PC-3 (cell line): ENCODE results near the gene EPO. TPM values are rescaled to one million over a fixed set of nuclear protein-coding genes. Genes with fewer than 3 reads are reported as not detected.
"Not testable (repeated sequence)": the region's sequence is repeated elsewhere in the genome, so short reads cannot be mapped to it uniquely, and the experiment has no call there.

Experiments used
- ATAC-seq: fragments of 200-7000 bp; cut with Tn5 transposase; 2 replicates; pipeline ENCODE4 v1.9.1; 2020; ENCODE audit warnings: mild to moderate bottlenecking, moderate library complexity
- BruUV-seq: library from RNA; stranded (reverse); fragments of 400-500 nt; replicated peaks from 2 replicates; lab custom pipeline; 2021; lab: Mats Ljungman, UMichigan
- CTCF ChIA-PET: fragments of 300-600 bp; sonication (Branson Sonifier 250); formaldehyde crosslinking; loops from one replicate; lab custom pipeline; 2022; ENCODE audit warnings: antibody characterized with exemption; lab: Charles Lee
- POLR2A ChIA-PET: fragments of 300-600 bp; sonication (Branson Sonifier 250); formaldehyde crosslinking; loops from one replicate; lab custom pipeline; 2022; ENCODE audit warnings: antibody characterized with exemption; ENCODE audit not compliant: unreplicated experiment; lab: Charles Lee
- DNase-seq: peaks from one replicate; pipeline ENCODE4 v3.0.0-alpha.2; 2015
- H2AFZ ChIP-seq: fragments of 300-600 bp; sonication (generic); 2 replicates; pipeline ENCODE4 v1.6.0; 2016; ENCODE audit warnings: antibody characterized with exemption, low read length
- H3F3A ChIP-seq: fragments of 300-600 bp; sonication (generic); one replicate; pipeline ENCODE4 v1.6.0; 2017; ENCODE audit warnings: antibody characterized with exemption, low read length, control low read depth, mild to moderate bottlenecking; ENCODE audit not compliant: unreplicated experiment
- H3K27ac ChIP-seq: fragments of 300-600 bp; sonication (generic); 2 replicates; pipeline ENCODE4 v1.5.1; 2016; ENCODE audit warnings: mild to moderate bottlenecking, low read length
- H3K27me3 ChIP-seq: fragments of 300-600 bp; sonication (generic); 2 replicates; pipeline ENCODE4 v1.6.1; 2016; ENCODE audit warnings: low read length, mixed read lengths
- H3K36me3 ChIP-seq: fragments of 300-600 bp; sonication (generic); 2 replicates; pipeline ENCODE4 v1.6.1; 2016; ENCODE audit warnings: low read depth, mixed run types, low read length, mixed read lengths
- H3K4me1 ChIP-seq: fragments of 300-600 bp; sonication (generic); 2 replicates; pipeline ENCODE4 v1.5.1; 2016; ENCODE audit warnings: low read length; ENCODE audit not compliant: insufficient read depth
- H3K4me2 ChIP-seq: fragments of 300-600 bp; sonication (generic); 2 replicates; pipeline ENCODE4 v1.6.0; 2016; ENCODE audit warnings: low read length
- H3K4me3 ChIP-seq: fragments of 300-600 bp; sonication (generic); 2 replicates; pipeline ENCODE4 v1.5.1; 2016; ENCODE audit warnings: mild to moderate bottlenecking, low read length, mixed read lengths
- H3K79me2 ChIP-seq: fragments of 300-600 bp; sonication (generic); 2 replicates; pipeline ENCODE4 v1.6.1; 2017; ENCODE audit warnings: low read length, mixed read lengths
- H3K9ac ChIP-seq: fragments of 300-600 bp; sonication (generic); 2 replicates; pipeline ENCODE4 v1.6.0; 2016; ENCODE audit warnings: mild to moderate bottlenecking, low read length
- H3K9me2 ChIP-seq: fragments of 300-600 bp; sonication (generic); replicated peaks from 2 replicates; pipeline ENCODE4 v1.6.1; 2016; ENCODE audit warnings: mixed run types, low read length, mixed read lengths
- H3K9me3 ChIP-seq: fragments of 300-600 bp; sonication (generic); 2 replicates; pipeline ENCODE4 v1.6.1; 2016; ENCODE audit warnings: low read length, mixed read lengths
- H4K20me1 ChIP-seq: fragments of 300-600 bp; sonication (generic); 2 replicates; pipeline ENCODE4 v1.6.1; 2016; ENCODE audit warnings: low read length, mixed read lengths
- EZH2 ChIP-seq: fragments of 300-600 bp; sonication (generic); IDR thresholded peaks from one replicate; pipeline ENCODE4 v1.6.1; 2017; ENCODE audit warnings: antibody characterized with exemption, mild to moderate bottlenecking, low read length; ENCODE audit not compliant: unreplicated experiment
- EZH2phosphoT487 ChIP-seq: fragments of 300-600 bp; sonication (generic); IDR thresholded peaks from 2 replicates; pipeline ENCODE4 v1.6.1; 2018; ENCODE audit warnings: mild to moderate bottlenecking, antibody characterized with exemption, low read length, borderline replicate concordance
- intact Hi-C: fragments of 100-400 bp; cut with micrococcal nuclease; formaldehyde crosslinking; loops from 2 replicates; pipeline ENCODE4 v1.9.0; 2023
- total RNA-seq: library from RNA; depleted of rRNA; stranded (reverse); fragments of >200 nt; gene quantifications from 2 replicates; pipeline ENCODE4 v1.2.3, GENCODE V29; 2014
- TF ChIP-seq, protein P1 (sequence below): fragments of 300-600 bp; sonication (generic); conservative IDR thresholded peaks from 2 replicates; pipeline ENCODE4 v1.5.1; 2017; ENCODE audit warnings: antibody characterized with exemption, low read depth, mild to moderate bottlenecking, low read length

The EPO gene
- total RNA-seq, 1 experiment from 2014 or later, result not detected

DNA sequence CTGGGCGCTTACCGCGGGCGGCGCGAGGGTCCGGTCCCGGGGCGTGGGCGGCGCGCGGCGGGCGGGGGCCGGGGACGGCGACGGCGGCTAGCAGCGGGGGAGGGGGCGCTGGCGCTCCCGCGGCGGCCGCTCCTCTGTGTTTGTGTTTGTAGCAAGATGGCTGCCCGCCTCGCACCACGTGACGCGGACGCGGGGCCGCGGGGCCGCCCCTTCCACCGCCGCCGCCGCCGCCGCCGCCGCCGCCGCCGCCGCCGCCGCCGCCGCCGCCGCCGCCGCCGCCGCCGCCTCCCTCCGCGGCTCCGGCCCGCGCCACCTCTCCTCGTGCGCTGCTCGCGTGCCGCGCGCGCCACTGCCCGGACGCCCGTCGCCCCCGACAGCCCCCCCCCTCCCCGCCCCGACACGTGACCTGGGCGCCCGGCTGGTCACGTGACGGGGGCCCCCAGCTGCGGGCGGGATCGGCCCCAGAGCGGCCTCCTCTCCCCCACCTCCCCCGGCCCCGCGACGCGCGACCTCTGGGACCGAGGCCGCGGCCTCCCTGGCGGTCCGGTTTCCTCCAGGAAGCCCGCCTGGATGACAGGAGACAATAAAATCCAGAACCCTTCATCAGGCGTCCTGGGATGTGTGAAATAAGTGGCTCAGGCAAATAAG, 26.0 kb upstream of the EPO start, which contains the start of gene GIGYF1:
TSS of gene GIGYF1 (minus strand) at position 153 of the 648 bp plus-strand sequence. CDS start 6,012 bp downstream, outside the sequence.
- Histone ChIP-seq H2AFZ (0 out of 2 replicates have a peak within 1 kb of the TSS, but pooled peaks have one; percentile 67), H3K9me2 (no peaks in the 10 kb centered on the region), H3K4me3 (peak within 1 kb of the TSS; percentile 96), H3K79me2 (peaks cover 44% of the 10 kb centered on the region), H3K9ac (peak within 1 kb of the TSS; percentile 91), H4K20me1 (peaks cover 5% of the 10 kb centered on the region), H3F3A (no peaks in the 10 kb centered on the region), H3K27me3 (no peaks in the 10 kb centered on the region), H3K36me3 (no peaks in the 10 kb centered on the region; the same call in none of the 2 replicates), H3K4me2 (peak within 1 kb of the TSS; percentile 90), H3K9me3 (no peaks in the 10 kb centered on the region), H3K27ac (no peak within 1 kb of the TSS), H3K4me1 (peaks cover 12% of the 10 kb centered on the region)
- intact Hi-C loops, result loop anchor here (5.0 kb wide), 1 partner anchor 107 kb away; the partner anchor contains the start of genes FBXO24 and LRCH4
- no TSS peak for BruUV-seq
- ChIA-PET CTCF (no interaction called here), POLR2A (no interaction called here)
- DNase-seq (peak; percentile 36), ATAC-seq (peak; percentile 58)
- TF ChIP-seq EZH2 (no peak), EZH2phosphoT487 (no peak)
- TF ChIP-seq, protein P1, sequence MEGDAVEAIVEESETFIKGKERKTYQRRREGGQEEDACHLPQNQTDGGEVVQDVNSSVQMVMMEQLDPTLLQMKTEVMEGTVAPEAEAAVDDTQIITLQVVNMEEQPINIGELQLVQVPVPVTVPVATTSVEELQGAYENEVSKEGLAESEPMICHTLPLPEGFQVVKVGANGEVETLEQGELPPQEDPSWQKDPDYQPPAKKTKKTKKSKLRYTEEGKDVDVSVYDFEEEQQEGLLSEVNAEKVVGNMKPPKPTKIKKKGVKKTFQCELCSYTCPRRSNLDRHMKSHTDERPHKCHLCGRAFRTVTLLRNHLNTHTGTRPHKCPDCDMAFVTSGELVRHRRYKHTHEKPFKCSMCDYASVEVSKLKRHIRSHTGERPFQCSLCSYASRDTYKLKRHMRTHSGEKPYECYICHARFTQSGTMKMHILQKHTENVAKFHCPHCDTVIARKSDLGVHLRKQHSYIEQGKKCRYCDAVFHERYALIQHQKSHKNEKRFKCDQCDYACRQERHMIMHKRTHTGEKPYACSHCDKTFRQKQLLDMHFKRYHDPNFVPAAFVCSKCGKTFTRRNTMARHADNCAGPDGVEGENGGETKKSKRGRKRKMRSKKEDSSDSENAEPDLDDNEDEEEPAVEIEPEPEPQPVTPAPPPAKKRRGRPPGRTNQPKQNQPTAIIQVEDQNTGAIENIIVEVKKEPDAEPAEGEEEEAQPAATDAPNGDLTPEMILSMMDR, result no peak

DNA sequence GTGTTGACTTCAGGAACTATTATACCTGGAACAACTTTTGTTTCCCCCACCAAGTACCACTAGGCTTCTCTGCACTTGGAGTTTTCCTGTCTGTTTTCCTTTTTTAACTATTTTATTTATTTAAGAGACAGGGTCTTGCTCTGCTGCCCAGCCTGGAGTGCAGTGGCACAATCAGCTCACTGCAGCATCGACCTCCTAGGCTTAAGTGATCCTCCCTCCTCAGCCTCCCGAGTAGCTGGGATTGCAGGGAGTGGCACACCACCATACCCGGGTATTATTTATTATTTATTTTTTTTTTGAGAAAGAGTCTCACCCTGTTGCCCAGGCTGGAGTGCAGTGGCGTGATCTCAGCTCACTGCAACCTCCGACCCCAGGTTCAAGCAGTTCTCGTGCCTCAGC, 24.1 kb upstream of the EPO start:
- H4K20me1 ChIP-seq, result peaks cover under 1% of the 10 kb centered on the region
- CTCF ChIA-PET, result interaction anchor here (1.0 kb wide), 1 partner anchor 10 kb away, joined by 3 read pairs; the partner anchor contains the start of gene POP7
- H3K27me3 ChIP-seq, result no peaks in the 10 kb centered on the region
- intact Hi-C loops, result no loop called here
- H3F3A ChIP-seq, result no peaks in the 10 kb centered on the region
- H3K27ac ChIP-seq, result no peak overlapping the region
- H3K9ac ChIP-seq, result no peak overlapping the region
- H3K9me3 ChIP-seq, result no peaks in the 10 kb centered on the region
- H3K9me2 ChIP-seq, result 0 out of 2 replicates have a peak, but pooled peaks cover 3% of the 10 kb centered on the region
- ATAC-seq, result no peak
- TF ChIP-seq EZH2 (no peak), EZH2phosphoT487 (no peak)
- TF ChIP-seq, protein P1, result no peak
- no peak overlapping the region for H2AFZ ChIP-seq
- peaks cover 25% of the 10 kb centered on the region for H3K79me2 ChIP-seq
- POLR2A ChIA-PET, result no interaction called here
- no peak overlapping the region for H3K4me3 ChIP-seq
- no peak overlapping the region for H3K4me2 ChIP-seq
- DNase-seq, result no peak
- H3K36me3 ChIP-seq, result no peaks in the 10 kb centered on the region; the same call in 1 of the 2 replicates
- no TSS peak for BruUV-seq
- H3K4me1 ChIP-seq, result peaks cover 12% of the 10 kb centered on the region

DNA sequence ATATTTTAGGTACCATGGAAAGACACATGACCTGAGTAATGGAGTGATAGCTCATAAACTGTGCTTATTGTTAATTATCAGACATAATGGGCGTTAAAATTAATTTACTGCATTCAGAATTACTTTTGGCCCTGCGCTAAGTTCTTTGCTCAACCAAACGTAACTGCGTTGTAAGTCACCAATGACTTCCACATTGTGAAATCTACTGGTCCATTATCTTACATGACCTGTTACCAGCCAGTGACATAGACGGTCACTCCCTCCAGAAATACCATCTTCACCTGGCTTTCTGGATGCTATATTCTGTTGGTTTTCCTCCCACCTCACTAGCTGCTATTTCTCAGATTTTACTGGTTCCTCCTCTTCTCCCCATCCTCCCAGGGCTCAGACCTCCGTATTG, 21.2 kb upstream of the EPO start:
- H3K27me3 ChIP-seq, result no peaks in the 10 kb centered on the region
- intact Hi-C loops, result no loop called here
- H3F3A ChIP-seq, result no peaks in the 10 kb centered on the region
- H3K4me1 ChIP-seq, result no peaks in the 10 kb centered on the region
- no peaks in the 10 kb centered on the region for H3K79me2 ChIP-seq
- H3K4me2 ChIP-seq, result no peak overlapping the region
- ChIA-PET POLR2A (no interaction called here), CTCF (no interaction called here)
- H4K20me1 ChIP-seq, result no peaks in the 10 kb centered on the region
- no TSS peak for BruUV-seq
- no peak overlapping the region for H3K27ac ChIP-seq
- TF ChIP-seq EZH2 (no peak), EZH2phosphoT487 (no peak)
- TF ChIP-seq, protein P1, result no peak
- DNase-seq (no peak), ATAC-seq (no peak)
- no peak overlapping the region for H2AFZ ChIP-seq
- H3K9me3 ChIP-seq, result no peaks in the 10 kb centered on the region
- no peaks in the 10 kb centered on the region for H3K36me3 ChIP-seq
- no peak overlapping the region for H3K4me3 ChIP-seq
- no peak overlapping the region for H3K9ac ChIP-seq
- H3K9me2 ChIP-seq, result 0 out of 2 replicates have a peak, but pooled peaks cover 3% of the 10 kb centered on the region

DNA sequence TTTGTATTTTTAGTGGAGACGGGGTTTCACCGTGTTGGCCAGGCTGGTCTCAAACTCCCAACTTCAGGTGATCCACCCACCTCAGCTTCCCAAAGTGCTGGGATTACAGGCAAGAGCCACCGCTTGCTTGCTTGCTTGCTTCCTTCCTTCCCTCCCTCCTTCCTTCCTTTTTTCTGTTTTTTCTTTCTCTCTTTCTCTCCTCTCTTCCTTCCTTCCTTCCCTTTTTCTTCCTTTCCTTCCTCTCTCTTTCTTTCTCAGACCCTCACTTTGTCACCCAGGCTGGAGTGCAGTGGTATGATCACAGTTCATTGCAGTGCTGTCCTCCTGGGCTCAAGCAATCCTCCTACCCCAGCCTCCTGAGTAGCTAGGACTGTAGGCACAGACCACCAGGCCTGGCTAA, 19.2 kb upstream of the EPO start:
- H3K9me3 ChIP-seq, BruUV-seq, H3K9ac ChIP-seq, DNase-seq, intact Hi-C loops, H3K4me1 ChIP-seq, H3F3A ChIP-seq, H3K79me2 ChIP-seq, H3K27me3 ChIP-seq, H4K20me1 ChIP-seq, H2AFZ ChIP-seq, ATAC-seq, H3K36me3 ChIP-seq, H3K27ac ChIP-seq, H3K4me3 ChIP-seq, H3K9me2 ChIP-seq, POLR2A ChIA-PET, CTCF ChIA-PET, H3K4me2 ChIP-seq: not testable (repeated sequence)
